ACHN (cell line): Measurements from ENCODE around the gene TXNRD3.
A peak's percentile ranks its signal among the peaks of the same experiment; 100 is the strongest.

Source experiments
- DNase-seq: peaks from one replicate; pipeline ENCODE4 v3.0.0-alpha.2; 2015
- in situ Hi-C: cut with HindIII; loops from 2 replicates; pipeline ENCODE4 v1.10.0; 2017; ENCODE audit warnings: low sequenced_read_pairs, low pct_ligation_motif_present, low pct_unique_long_range_greater_than_20kb

The TXNRD3 gene

GRCh38 chr3:126568776-126569342 is 86.1 kb downstream of the TXNRD3 start:
- in situ Hi-C loops, result no loop called here
- DNase-seq, result no peak

GRCh38 chr3:126567696-126568438 is 87.1 kb downstream of the TXNRD3 start:
- in situ Hi-C loops, result no loop called here

GRCh38 chr3:126562737-126563276 is 92.1 kb downstream of the TXNRD3 start:
- in situ Hi-C loops, result no loop called here

More at GRCh38 chr3:126567696-126568438, 87.1 kb downstream of the TXNRD3 start:
- peak; percentile 44 for DNase-seq

GRCh38 chr3:126558336-126559071 is 96.4 kb downstream of the TXNRD3 start, which contains the start of gene C3orf22:
TSS of gene C3orf22 (minus strand) at chr3:126558932. CDS start at chr3:126553390, 5,542 bp downstream.
- in situ Hi-C loops, result no loop called here
- DNase-seq, result no peak

More at GRCh38 chr3:126562737-126563276, 92.1 kb downstream of the TXNRD3 start:
- no peak for DNase-seq

GRCh38 chr3:126557761-126558160 is 97.2 kb downstream of the TXNRD3 start:
- no peak for DNase-seq
- in situ Hi-C loops, result no loop called here

GRCh38 chr3:126557415-126557745 is 97.5 kb downstream of the TXNRD3 start:
- in situ Hi-C loops, result no loop called here
- DNase-seq, result no peak
